Stimulated activated CD8-positive, alpha-beta memory T cell treated with anti-CD3 and anti-CD28 coated beads, Interleukin-2, amount 100 ng/mL, for 1 hour (primary cell): ENCODE data around the gene PRPF6.
"Not testable (repeated sequence)": the region's sequence is repeated elsewhere in the genome, so short reads cannot be mapped to it uniquely, and the experiment has no call there.

ENCODE experiments used
- DNase-seq, 2 donors: peaks; one replicate each; pipeline ENCODE4 v3.0.0-alpha.2; 2020; ENCODE audit warnings: low read depth in 2 of 2

PRPF6 gene

DNA sequence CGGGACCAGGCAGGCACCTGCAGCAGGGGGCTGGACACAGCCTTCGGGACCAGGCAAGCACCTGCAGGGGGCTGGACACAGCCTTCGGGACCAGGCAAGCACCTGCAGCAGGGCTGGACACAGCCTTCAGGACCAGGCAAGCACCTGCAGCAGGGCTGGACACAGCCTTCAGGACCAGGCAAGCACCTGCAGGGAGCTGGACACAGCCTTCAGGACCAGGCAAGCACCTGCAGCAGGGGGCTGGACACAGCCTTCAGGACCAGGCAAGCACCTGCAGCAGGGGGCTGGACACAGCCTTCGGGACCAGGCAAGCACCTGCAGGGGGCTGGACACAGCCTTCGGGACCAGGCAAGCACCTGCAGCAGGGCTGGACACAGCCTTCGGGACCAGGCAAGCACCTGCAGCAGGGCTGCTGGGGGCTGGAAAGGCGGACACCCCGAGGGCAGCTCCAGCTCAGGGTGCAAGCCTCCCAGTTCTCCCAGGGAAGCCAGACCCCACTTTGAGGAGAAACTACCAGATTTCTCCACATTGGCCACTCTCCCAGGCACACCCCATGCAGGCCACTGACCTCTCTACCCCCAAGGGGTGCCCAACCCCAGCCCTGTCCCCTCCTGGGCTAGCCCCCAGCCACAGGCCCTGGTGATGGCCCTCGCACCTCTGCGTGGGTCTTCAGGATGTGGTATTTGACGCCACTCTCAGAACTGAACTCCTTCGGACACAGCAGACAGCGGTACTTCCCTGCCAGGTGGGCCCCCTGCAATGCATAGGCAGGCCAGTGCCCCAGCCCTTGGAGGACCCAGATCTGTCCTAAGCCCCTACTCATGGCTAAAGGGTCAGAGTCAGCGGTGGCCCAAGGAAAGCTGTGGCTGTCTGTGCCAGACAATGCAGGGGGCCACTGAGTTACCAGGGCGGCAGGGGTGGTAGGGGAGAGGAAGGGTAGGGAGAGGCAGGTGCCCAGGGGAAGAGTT lies 20.0 kb upstream of the PRPF6 start:
- not testable (repeated sequence) for DNase-seq

DNA sequence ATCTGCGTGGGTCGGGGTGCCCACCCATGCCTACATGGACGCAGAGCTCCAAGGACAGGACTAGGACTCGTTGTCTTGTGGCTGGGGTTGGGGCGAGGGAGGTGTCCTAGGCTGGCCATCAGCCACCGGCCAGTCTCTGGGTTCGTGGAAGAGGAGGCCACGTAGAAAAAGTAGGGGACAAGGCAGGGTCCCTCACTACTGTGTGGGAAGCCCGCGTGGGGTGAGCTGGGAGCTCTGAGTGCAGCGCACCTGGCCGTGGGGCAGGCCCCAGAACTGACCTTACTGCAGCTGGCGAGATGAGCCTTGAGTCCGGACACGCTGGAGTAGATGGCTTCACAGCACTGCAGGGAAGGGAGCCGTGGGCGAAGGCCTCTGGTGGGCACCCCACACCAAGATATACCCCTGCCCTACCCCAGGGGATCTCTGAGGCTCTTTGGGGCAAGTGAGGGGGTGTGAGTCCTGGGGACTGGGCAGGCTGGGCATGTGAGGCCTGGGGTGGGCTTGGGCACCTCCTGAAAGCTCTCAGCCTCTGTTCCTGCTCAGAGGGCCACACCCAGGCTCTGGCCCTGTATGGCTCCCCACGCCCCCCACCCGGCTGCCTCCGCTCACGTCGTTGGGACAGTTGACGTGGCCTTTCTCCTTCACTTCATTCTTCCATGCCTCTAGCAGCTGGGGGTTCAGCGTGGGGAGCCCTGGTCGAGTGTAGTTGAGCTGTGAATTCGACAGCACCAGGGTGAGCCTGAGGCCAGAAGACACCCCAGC lies 19.1 kb upstream of the PRPF6 start:
- DNase-seq: no peak

DNA sequence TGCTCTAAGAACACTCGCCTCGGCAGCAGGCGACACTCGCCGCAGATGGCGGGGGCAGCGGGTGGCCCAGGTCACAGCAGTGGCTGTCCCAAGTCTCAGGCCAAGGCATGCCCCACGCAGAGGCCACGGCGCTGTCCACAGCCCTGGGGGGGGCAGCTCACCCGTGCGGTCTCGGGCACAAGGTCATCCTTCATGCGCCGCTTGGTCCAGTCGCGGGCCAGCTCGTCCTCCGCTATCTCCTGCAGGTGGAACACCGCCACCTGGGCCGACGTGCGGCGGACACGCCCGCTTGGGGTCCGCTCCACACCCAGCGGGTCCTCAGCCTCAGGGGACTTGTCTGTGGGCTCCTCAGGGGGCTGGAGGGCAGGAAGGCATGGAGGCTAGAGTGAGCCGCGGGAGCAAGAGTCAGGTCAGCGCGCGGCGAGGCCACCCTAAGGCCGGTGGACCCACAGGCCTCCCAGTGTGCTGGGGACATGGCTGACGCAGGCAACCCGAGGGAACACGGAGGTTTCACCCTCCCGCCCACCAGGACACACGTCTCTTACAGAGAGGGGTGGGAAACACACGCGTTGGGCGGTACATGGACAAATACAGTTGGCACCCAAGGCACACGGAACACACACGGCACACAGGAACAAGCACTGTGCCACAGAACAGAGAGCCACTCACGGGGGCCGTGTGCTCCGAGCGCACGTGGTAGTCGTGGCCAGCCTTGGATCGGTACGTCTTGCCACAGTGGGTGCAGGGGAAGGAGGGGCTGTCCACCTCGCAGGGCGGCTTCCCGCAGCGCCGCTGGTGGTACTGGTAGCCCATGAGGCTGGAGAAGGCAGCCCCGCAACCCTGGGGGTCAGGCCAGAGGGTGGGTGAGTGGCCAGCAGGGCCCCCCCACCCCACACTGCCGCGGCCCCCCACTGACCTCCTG lies 18.2 kb upstream of the PRPF6 start:
- DNase-seq: no peak

DNA sequence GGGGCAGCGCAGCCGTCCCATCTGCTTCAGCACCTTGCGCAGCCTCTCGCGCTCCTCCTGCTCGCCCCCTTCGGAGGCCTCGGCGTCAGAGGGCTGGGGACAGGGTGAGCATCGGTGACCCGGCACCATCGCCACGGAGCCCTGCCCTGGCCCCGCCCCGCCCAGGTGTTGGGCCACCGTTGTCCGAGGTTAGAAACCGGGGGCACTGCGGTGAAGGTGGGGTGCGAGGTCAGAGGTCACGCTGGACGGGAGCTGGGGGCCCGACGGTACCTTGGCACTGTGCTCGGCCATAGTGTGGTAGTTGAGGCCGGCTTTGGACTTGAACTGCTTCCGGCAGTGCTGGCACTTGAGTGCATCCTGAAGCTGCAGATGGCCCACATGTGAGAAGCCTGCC lies 17.6 kb upstream of the PRPF6 start:
- DNase-seq: no peak

DNA sequence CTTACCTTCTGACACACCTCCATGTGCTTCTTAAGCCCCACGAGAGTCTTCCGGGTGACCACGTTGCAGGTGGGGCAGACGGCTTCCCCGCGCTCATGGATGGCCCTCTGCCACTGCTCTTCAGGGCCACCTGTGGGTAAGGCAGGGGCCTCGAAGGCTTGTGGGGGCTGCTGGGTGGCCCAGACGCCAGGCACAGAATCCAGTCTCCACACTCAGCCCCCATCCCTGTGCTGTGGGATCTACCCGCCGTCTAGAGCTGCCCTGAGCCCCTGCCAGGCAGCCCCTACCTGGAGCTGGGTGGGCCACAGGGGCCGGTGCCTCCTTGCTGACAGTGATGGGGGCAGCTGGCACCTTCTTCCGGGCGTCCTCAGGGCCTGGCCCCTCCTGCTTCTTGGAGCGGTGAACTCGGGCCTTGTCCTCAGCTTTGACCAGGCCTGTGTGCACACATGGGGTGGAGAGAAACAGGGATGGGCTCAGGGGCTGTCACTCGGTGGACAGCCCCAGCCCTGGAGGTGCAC lies 17.1 kb upstream of the PRPF6 start:
- DNase-seq: no peak

DNA sequence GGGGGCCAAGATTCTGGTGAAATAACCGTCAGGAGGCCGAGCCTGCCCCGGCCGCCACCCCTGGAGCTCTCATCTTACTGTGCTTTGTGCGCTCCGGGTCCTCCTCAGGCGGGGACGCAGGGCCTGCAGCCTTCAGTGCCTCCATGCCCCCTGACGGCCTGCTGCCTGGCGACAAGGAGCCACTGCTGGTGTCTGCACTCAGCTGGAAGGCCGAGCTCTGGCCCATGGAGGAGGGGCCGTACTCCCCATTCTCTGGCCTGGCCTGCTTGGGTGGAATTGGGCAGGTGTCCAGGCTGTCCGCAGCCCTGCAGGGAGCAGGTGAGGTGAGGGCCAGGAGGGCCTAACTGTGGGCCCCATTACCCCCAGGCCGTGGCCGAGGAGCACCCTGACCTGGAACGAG lies 16.5 kb upstream of the PRPF6 start:
- no peak for DNase-seq

DNA sequence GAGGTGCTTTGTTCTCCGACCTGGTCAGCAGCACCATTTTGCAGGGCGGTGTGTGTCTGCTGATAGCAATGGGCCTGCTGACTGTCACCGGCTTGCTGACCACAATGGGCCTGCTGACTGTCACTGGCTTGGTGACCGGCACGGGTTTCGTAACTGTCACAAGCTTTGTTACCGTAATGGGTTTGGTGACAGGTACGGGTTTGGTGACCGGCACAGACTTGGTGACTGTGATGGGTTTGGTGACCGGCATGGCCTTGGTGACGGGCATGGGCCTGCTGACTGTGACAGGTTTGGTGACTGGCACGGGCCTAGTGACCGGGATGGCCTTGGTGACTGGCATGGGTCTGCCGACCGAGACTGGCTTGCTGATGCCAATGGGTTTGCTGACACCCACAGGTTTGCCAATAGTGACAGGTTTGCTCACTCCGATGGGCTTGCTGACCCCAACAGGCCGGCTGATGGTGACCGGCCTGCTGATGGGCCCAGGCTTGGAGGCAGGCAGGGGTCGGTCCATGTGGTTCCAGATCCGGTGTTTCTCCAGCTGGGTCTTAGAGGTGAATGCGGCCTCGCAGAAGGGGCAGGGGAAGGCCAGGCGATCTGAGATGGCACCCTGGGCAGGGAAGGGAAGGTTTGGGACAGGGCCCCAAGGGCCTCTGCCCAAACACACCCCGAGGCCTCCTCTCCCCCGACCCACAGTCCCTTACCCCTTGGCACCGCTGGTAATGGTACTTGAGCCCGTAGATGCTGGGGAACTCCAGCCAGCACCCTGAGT lies 14.6 kb upstream of the PRPF6 start:
- DNase-seq: no peak

DNA sequence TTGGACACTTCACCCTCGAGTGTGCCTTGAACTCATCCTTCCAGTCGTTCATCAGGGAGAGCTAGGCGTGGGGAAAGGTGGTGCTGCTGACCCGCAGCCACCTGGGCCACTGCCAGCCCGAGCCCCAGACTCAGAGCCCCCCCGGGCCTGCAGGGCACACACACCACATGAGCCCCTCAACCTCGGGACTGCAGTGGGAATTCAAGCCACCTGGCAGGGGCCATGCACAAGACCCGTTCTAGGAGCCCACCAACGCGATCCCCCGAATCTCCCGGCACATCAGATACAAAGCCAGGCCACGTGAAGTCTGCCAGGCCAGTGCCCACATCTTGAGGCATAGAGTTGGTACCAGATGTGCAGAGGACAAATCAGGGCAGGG lies 14.0 kb upstream of the PRPF6 start:
- no peak for DNase-seq

DNA sequence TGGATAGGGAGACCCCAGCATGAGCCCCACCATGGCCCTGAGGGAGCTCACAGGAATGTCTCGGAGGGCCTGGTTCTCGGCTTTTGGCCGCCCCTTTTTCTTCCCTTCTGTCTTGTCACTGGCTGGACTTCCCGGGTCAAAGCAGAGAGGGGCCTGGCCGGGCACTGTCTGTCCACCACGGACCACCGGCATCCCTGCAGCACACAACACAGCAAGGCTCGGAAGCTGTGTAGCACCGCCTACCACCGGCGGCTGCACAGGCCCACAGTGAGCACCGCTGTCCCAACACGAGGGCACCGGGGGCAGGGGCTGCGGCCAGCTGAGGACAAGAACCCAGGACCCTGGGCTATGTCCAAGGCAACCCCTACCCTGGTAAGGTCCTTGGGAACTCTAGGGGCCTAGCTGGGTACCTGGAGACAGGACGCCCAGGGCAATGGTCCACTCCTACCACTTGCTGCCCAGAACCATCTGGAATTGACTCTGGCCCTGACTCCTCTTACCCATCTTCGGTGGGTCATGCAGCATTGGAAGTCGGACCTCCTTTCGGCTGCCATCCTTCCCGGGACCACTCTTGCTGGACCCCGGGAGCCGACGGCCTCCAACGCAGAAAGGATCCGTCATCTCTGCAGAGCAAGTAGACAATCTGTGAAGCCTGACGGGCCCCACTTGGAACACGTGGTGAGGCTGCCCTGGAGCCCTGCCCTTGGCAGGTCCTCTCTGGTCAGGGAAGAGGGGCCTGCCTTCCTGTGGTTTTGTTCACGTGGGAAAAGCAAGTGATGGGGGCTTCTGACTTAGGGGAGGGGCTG lies 13.4 kb upstream of the PRPF6 start:
- DNase-seq: no peak

DNA sequence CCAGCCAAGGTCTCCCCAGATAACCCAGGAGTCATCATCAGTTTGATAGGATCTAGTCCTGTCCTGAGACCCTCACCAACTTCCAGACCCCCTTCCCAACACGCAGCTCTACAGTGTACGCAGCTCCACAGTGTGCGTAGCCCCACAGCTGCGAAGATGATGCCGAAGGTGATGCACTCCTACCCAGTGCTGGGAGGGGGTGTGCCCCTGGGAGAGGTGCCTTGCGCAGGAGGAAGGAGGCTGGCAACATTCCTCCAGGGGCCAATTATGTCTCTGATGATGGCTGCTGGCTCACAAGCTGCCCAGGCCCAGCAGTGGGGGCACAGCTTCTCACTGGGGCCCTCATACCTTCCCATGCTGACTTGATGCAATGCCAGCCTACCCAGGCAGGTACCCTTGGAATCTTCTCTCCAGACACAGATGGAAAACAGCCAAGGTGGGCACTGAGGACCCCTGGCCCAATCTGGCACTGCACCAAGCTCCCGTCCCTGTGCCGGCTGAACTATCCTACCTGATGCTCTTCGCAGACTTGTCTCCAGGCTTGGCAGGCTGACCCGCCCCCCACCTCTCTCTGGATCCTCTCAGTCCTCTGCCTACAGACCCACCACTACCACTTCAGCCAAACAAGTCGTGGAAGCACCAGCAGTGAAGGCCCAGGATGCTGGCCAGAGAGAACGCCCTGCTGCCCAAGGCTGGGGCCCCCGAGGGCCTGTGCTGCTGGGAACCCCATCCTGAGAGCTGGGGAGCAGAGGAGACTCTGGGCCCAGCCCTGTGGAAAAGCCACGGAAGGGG lies 12.6 kb upstream of the PRPF6 start:
- no peak for DNase-seq

DNA sequence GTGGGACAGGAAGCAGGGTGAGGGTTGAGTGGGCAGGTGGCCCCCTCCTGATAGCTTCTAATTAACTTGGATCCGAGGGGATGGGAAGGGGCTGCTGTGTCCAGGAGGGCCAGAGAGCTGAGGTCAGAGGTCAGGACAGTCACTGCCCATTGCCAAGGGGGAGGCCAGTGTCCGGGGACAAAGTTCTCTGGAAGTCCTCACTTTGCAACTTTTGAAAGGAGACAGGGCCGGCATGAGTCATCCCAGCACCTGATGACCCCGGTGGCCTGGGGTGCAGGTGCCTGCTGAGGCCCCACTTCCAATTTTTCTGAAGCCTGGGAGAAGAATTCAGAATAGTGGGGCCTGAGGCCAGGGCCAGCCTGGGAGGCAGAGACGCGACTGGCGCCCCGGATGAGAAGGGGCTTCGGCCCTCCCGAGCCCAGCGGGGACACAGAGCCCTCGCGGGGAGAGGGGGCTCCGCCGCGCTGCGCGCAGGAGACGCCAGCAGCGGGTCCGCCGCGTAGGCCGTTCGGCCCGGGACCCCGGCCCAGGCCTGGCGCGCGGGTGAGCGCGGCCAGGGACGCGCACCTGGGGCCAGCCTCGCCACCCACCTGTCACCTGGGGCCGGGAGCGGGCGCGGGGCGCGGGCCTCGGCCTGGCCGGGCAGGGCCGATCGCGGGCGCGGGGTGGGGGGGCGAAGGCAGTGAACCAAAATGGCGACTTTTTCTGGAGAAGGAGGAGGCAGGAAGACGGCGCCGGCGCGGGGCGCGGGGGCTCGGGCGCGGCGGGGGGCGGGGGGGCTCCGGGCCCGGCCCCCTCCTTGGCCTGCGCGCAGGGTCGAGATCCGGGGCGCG lies 11.8 kb upstream of the PRPF6 start:
- DNase-seq: no peak

DNA sequence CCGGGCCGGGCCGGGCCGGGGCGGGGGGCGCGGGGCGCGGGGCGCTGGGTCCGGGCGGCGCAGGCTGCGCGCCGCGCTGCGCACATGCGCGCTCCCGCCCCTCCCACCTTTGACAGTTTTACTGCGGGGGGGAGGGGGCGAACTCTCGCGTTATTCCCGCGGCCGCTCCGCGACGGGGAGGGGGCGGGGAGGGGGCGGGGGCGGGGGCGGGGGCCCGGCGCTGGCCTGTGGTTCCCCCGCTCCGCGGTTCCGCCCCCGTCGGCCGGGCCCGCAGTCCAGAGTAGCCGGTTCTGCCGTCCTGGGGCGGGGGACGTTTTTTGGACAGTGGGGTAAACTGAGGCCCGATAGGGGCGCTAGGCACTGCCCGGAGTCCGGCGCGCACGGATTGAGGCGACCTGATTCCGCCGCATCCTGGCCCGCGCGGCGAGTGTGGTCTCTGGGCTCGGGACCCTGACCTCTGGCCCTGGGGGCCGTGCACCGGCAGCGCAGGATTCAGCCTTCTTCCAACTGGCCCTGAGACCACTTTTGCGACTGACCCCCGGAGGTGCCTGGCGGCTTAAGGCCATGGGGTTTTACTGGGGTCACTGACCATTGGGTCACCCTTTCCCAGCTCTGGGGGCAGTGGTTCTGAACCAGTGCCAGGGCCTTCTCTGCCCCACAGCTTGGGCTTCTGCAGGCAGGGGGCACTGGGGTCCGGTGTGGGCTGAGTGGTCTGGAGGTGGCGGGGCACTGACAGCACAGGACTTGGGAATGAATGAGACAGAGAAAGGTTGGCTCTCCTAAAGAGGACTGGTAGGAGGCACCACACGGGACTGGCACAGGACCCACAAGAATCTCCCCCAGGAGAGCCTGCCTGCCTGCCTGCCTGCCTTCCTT lies 10.9 kb upstream of the PRPF6 start, which contains the start of gene ZNF512B:
ZNF512B (minus strand) TSS at position 93 of the 876 bp plus-strand sequence. CDS start 1,980 bp downstream, outside the sequence.
- no peak for DNase-seq

DNA sequence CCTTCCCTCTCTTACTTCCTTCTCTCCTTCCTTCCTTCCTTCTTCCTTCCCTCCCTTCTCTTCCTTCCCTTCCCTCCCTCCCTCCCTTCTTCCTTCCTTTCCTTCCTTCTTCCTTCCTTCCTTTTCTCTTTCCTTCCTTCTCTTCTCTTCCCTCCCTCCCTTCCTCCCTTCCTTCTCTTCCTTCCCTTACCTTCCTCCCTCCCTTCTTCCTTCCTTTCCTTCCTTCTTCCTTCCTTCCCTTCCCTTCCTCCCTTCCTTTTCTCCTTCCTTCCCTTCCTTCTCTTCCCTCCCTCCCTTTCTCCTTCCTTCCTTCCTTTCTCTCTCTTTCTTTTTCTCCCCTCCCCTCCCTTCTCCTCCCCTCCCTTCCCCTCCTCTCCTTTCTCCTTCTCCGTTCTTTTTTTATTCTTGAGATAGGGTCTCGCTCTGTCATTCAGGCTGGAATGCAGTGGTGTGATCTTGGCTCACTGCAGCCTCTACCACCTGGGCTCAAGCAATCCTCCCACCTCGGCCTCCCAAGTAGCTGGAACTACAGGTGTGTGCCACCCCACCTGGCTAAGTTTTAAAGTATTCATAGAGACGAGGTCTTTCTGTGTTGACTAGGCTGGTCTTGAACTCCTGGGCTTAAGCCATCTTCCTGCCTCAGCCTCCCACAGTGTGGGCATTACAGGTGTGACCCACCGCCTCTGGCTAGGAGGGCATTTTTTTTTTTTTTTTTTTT lies 10.1 kb upstream of the PRPF6 start:
- no peak for DNase-seq

DNA sequence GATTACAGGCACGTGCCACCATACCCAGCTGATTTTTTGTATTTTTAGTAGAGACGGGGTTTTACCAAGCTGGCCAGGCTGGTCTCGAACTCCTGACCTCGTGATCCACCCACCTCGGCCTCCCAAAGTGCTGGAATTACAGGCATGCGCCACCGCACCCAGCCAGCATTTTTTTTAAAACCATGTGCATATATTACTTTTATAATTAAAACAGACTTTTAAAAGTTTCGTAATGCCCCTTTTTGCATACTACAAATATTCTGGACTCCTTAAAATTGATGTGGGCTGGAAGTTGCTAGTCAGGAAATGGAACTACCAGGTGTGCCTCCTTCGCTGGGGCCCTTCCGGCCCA lies 9.0 kb upstream of the PRPF6 start:
- DNase-seq: not testable (repeated sequence)

DNA sequence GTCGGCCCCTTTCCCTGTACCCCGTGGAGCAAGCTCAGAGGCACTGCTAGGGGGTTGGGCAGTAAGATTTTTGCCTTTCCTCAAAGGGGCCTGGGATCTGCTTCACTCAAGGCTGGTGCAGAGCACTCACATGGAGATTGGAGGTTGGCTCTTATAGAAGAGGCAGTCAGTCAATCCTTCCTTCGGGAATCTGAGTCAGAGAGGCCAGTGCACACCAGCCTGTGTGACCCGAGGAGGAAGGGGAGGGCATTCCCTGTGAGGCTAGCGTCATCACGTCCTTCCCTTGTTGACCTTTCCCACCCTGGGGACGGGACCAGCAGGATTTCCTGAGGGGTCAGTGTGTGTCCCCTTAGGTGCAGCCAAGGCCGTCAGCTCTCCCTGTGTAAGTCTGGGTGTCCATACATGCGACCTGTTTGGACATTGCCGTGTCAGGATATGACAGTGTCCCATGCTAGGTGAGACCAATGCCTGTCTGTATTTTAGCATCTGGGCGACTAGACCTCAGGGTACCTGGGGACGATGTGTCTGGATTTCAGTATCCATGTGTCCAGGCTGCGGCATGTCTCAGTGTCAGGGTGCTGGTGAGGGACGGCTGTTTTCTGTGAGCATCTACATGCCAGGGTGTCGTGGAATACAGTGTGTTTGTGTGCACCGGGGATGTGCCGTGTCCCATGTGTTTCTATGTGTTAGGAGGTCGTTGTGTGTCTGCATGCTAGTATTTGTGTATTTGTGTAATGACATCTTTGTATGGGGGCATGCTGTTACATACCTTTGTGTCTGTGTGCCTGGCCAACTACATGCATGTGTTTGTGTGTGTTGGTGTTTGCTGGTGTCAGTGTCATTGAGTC lies 8.4 kb upstream of the PRPF6 start:
- no peak for DNase-seq

DNA sequence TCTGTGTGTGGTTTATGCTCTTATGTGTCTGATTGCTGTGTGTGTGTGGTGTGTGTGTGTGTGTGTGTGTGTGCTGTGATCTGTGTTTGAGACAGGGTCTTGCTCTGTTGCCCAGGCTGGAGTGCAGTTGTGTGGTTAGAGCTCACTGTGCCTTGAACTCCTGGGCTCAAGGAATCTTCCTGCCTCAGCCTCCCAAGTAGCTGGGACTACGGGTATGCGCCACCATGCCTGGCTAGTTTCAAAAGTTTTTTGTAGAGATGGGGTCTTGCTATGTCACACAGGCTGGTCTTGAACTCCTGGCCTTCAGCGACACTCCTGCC lies 7.8 kb upstream of the PRPF6 start:
- no peak for DNase-seq
